GM18517 (cell line): ENCODE results near the gene PHRF1.

Experiments
- ATAC-seq: cut with Tn5 transposase; IDR thresholded peaks from one replicate; pipeline ENCODE4 v1.9.1; 2021; ENCODE audit warnings: mild to moderate bottlenecking, moderate library complexity; ENCODE audit not compliant: unreplicated experiment

PHRF1 gene

GRCh38 chr11:537622-538430 is 38.4 kb upstream of the PHRF1 start:
- ATAC-seq = no peak

- no peak for ATAC-seq
These were observed 37.7 kb upstream of the PHRF1 start for GRCh38 chr11:538431-539051.

GRCh38 chr11:539971-540481 is 36.2 kb upstream of the PHRF1 start:
- no peak for ATAC-seq

- no peak for ATAC-seq
These were observed 35.5 kb upstream of the PHRF1 start for GRCh38 chr11:540583-541432.

GRCh38 chr11:541433-541885 is 34.8 kb upstream of the PHRF1 start:
- no peak for ATAC-seq

- no peak for ATAC-seq
These were observed 31.5 kb upstream of the PHRF1 start for GRCh38 chr11:544817-545166.

GRCh38 chr11:545171-545570 is 31.1 kb upstream of the PHRF1 start:
- ATAC-seq = no peak

GRCh38 chr11:548700-549603 is 27.3 kb upstream of the PHRF1 start:
- no peak for ATAC-seq

- no peak for ATAC-seq
These were observed 26.1 kb upstream of the PHRF1 start for GRCh38 chr11:550021-550745.

- no peak for ATAC-seq
These were observed 25.6 kb upstream of the PHRF1 start for GRCh38 chr11:550746-551085.

GRCh38 chr11:551131-551530 is 25.1 kb upstream of the PHRF1 start:
- ATAC-seq = no peak

- ATAC-seq = no peak
These were observed 24.7 kb upstream of the PHRF1 start for GRCh38 chr11:551596-551995.

GRCh38 chr11:553083-553987 is 22.9 kb upstream of the PHRF1 start:
- ATAC-seq = no peak

GRCh38 chr11:553988-554340 is 22.3 kb upstream of the PHRF1 start:
- ATAC-seq = no peak

- no peak for ATAC-seq
These were observed 21.6 kb upstream of the PHRF1 start for GRCh38 chr11:554428-555226.

- ATAC-seq = no peak
These were observed 21.0 kb upstream of the PHRF1 start for GRCh38 chr11:555227-555779.

- no peak for ATAC-seq
These were observed 20.2 kb upstream of the PHRF1 start for GRCh38 chr11:555780-556661.
